HUES64 (cell line): ENCODE measurements around the gene DTX1. TPM values are rescaled to one million over a fixed set of nuclear protein-coding genes. Genes with fewer than 3 reads are reported as not detected.
A peak's percentile ranks its signal among the peaks of the same experiment; 100 is the strongest.

Source experiments
- H3K27ac ChIP-seq: 2 replicates; pipeline ENCODE4 v1.7.0; 2013; ENCODE audit warnings: low read depth, low read length, inconsistent platforms
- H3K27me3 ChIP-seq: 2 replicates; pipeline ENCODE4 v1.6.1; 2013; ENCODE audit warnings: mild to moderate bottlenecking, low read length; ENCODE audit not compliant: insufficient read depth
- H3K36me3 ChIP-seq: 2 replicates; pipeline ENCODE4 v1.6.1; 2013; ENCODE audit warnings: mild to moderate bottlenecking, low read length; ENCODE audit not compliant: insufficient read depth
- H3K4me1 ChIP-seq: 2 replicates; pipeline ENCODE4 v1.6.1; 2013; ENCODE audit warnings: mild to moderate bottlenecking, low read length, moderate library complexity; ENCODE audit not compliant: insufficient read depth
- H3K4me3 ChIP-seq: 2 replicates; pipeline ENCODE4 v1.5.1; 2013; ENCODE audit warnings: mild to moderate bottlenecking, low read length, moderate library complexity
- H3K9ac ChIP-seq: 2 replicates; pipeline ENCODE4 v1.6.1; 2013; ENCODE audit warnings: mild to moderate bottlenecking, low read depth, low read length
- H3K9me3 ChIP-seq: 2 replicates; pipeline ENCODE4 v1.6.1; 2013; ENCODE audit warnings: low read depth, low read length; ENCODE audit not compliant: insufficient read depth
- WGBS: fragments of 150-250, 120-280 bp; methylation state at CpG from one replicate; pipeline ENCODE4 v1.1.7; 2013; ENCODE audit warnings: missing lambda C conversion rate; 5-methylcytosine and 5-hydroxymethylcytosine counted together
- polyA plus RNA-seq, 2 experiments: library from polyadenylated mRNA; stranded (reverse); fragments of 50-300 nt; gene quantifications; one replicate each; pipeline ENCODE4 v1.2.3, GENCODE V29; 2013

Gene DTX1
- polyA plus RNA-seq (2013, experiment 1 of 2) = 4.2 TPM
- 7.2 TPM for polyA plus RNA-seq (2013, experiment 2 of 2)

GRCh38 chr12:113056631-113057488 lies at the start of gene DTX1:
Gene DTX1 (plus strand): TSS chr12:113056730. CDS start chr12:113058193, 1,463 bp downstream.
- no peaks in the 10 kb centered on the region for H3K9me3 ChIP-seq
- H3K4me3 ChIP-seq = peak within 1 kb of the TSS; percentile 66
- peak within 1 kb of the TSS; percentile 51; the same call in 1 of the 2 replicates for H3K9ac ChIP-seq
- H3K27me3 ChIP-seq = peaks cover 42% of the 10 kb centered on the region
- no peaks in the 10 kb centered on the region for H3K36me3 ChIP-seq
- WGBS = 1% methylated on average over 85 of the region's 94 CpGs
- H3K4me1 ChIP-seq = no peaks in the 10 kb centered on the region
- H3K27ac ChIP-seq = no peak within 1 kb of the TSS

GRCh38 chr12:113007166-113007565 lies 49.4 kb upstream of the DTX1 start:
- Histone ChIP-seq H3K36me3 (no peaks in the 10 kb centered on the region), H3K27me3 (no peaks in the 10 kb centered on the region), H3K4me3 (no peak overlapping the region), H3K9me3 (peaks cover 12% of the 10 kb centered on the region), H3K9ac (no peak overlapping the region), H3K27ac (no peak overlapping the region), H3K4me1 (no peaks in the 10 kb centered on the region)
- 79% methylated on average over 4 of the region's 4 CpGs for WGBS

GRCh38 chr12:113010701-113011100 lies 45.8 kb upstream of the DTX1 start:
- H3K4me3 ChIP-seq = no peak overlapping the region
- no peaks in the 10 kb centered on the region for H3K36me3 ChIP-seq
- no peaks in the 10 kb centered on the region for H3K4me1 ChIP-seq
- H3K9ac ChIP-seq = no peak overlapping the region
- H3K27ac ChIP-seq = no peak overlapping the region
- WGBS = 88% methylated on average over 2 of the region's 2 CpGs
- no peaks in the 10 kb centered on the region for H3K27me3 ChIP-seq
- peaks cover 12% of the 10 kb centered on the region for H3K9me3 ChIP-seq

- Histone ChIP-seq H3K27ac (no peak overlapping the region), H3K27me3 (no peaks in the 10 kb centered on the region), H3K4me3 (no peak overlapping the region), H3K4me1 (peaks cover 6% of the 10 kb centered on the region; the same call in 1 of the 2 replicates), H3K36me3 (no peaks in the 10 kb centered on the region), H3K9ac (no peak overlapping the region), H3K9me3 (peaks cover 12% of the 10 kb centered on the region)
- 93% methylated on average over 9 of the region's 9 CpGs for WGBS
Observed at GRCh38 chr12:113014565-113014964, 42.0 kb upstream of the DTX1 start.

- no peak overlapping the region for H3K9ac ChIP-seq
- WGBS = 88% methylated on average over 5 of the region's 5 CpGs
- peaks cover 2% of the 10 kb centered on the region for H3K9me3 ChIP-seq
- peaks cover 7% of the 10 kb centered on the region; the same call in 1 of the 2 replicates for H3K4me1 ChIP-seq
- H3K4me3 ChIP-seq = no peak overlapping the region
- H3K27ac ChIP-seq = no peak overlapping the region
- H3K27me3 ChIP-seq = no peaks in the 10 kb centered on the region
- H3K36me3 ChIP-seq = no peaks in the 10 kb centered on the region
Observed at GRCh38 chr12:113016796-113017195, 39.7 kb upstream of the DTX1 start.

- Histone ChIP-seq H3K9ac (no peak overlapping the region), H3K27me3 (no peaks in the 10 kb centered on the region), H3K27ac (no peak overlapping the region), H3K4me1 (peaks cover 7% of the 10 kb centered on the region; the same call in 1 of the 2 replicates), H3K36me3 (no peaks in the 10 kb centered on the region), H3K4me3 (no peak overlapping the region), H3K9me3 (no peaks in the 10 kb centered on the region)
- 75% methylated on average over 4 of the region's 4 CpGs for WGBS
Observed at GRCh38 chr12:113019025-113019424, 37.5 kb upstream of the DTX1 start.

- H3K27me3 ChIP-seq = no peaks in the 10 kb centered on the region
- no peaks in the 10 kb centered on the region for H3K36me3 ChIP-seq
- peaks cover 7% of the 10 kb centered on the region; the same call in 1 of the 2 replicates for H3K4me1 ChIP-seq
- H3K27ac ChIP-seq = no peak overlapping the region
- H3K9me3 ChIP-seq = peaks cover 5% of the 10 kb centered on the region; the same call in 1 of the 2 replicates
- H3K9ac ChIP-seq = no peak overlapping the region
- H3K4me3 ChIP-seq = no peak overlapping the region
- WGBS = 88% methylated on average over 1 of the region's 1 CpG
Observed at GRCh38 chr12:113021500-113021899, 35.0 kb upstream of the DTX1 start.

GRCh38 chr12:113022563-113023297 lies 33.8 kb upstream of the DTX1 start:
- Histone ChIP-seq H3K36me3 (no peaks in the 10 kb centered on the region), H3K4me1 (peaks cover 7% of the 10 kb centered on the region; the same call in 1 of the 2 replicates), H3K27ac (no peak overlapping the region), H3K4me3 (no peak overlapping the region), H3K9ac (no peak overlapping the region), H3K9me3 (peaks cover 5% of the 10 kb centered on the region; the same call in 1 of the 2 replicates), H3K27me3 (no peaks in the 10 kb centered on the region)
- WGBS = 94% methylated on average over 2 of the region's 3 CpGs

GRCh38 chr12:113027726-113028125 lies 28.8 kb upstream of the DTX1 start:
- Histone ChIP-seq H3K4me1 (no peaks in the 10 kb centered on the region), H3K36me3 (no peaks in the 10 kb centered on the region), H3K9me3 (peaks cover 5% of the 10 kb centered on the region; the same call in 1 of the 2 replicates), H3K4me3 (no peak overlapping the region), H3K9ac (no peak overlapping the region), H3K27me3 (no peaks in the 10 kb centered on the region), H3K27ac (no peak overlapping the region)
- WGBS = 78% methylated on average over 3 of the region's 4 CpGs

GRCh38 chr12:113030875-113031525 lies 25.5 kb upstream of the DTX1 start:
- H3K4me1 ChIP-seq = no peaks in the 10 kb centered on the region
- no peaks in the 10 kb centered on the region for H3K36me3 ChIP-seq
- no peak overlapping the region for H3K9ac ChIP-seq
- no peak overlapping the region for H3K27ac ChIP-seq
- 25% methylated on average over 9 of the region's 9 CpGs for WGBS
- peaks cover 5% of the 10 kb centered on the region; the same call in 1 of the 2 replicates for H3K9me3 ChIP-seq
- no peaks in the 10 kb centered on the region for H3K27me3 ChIP-seq
- no peak overlapping the region for H3K4me3 ChIP-seq
